ENCODE measurements around the gene CYREN.

Gene CYREN

GRCh38 chr7:135164357-135165061, 6.0 kb downstream of the CYREN start:
- H3K36me3 ChIP-seq (ENCODE audit: insufficient read depth, low read length), result peaks cover 22% of the 10 kb centered on the region
- no peaks in the 10 kb centered on the region for H3K9me3 ChIP-seq (ENCODE audit: control insufficient read depth, insufficient read depth, low read length)
- peaks cover 5% of the 10 kb centered on the region for H3K4me1 ChIP-seq (ENCODE audit: insufficient read depth, low read length)
- H3K9ac ChIP-seq (ENCODE audit: low read depth, low read length), result no peak overlapping the region

- Histone ChIP-seq H3K9ac (ENCODE audit: low read depth, low read length) (no peak overlapping the region), H3K4me1 (ENCODE audit: insufficient read depth, low read length) (peaks cover 5% of the 10 kb centered on the region), H3K36me3 (ENCODE audit: insufficient read depth, low read length) (peaks cover 17% of the 10 kb centered on the region), H3K9me3 (ENCODE audit: control insufficient read depth, insufficient read depth, low read length) (no peaks in the 10 kb centered on the region)
Observed at GRCh38 chr7:135162382-135163001, 8.0 kb downstream of the CYREN start.

GRCh38 chr7:135161669-135162068, 8.8 kb downstream of the CYREN start:
- Histone ChIP-seq H3K36me3 (ENCODE audit: insufficient read depth, low read length) (peaks cover 10% of the 10 kb centered on the region), H3K9me3 (ENCODE audit: control insufficient read depth, insufficient read depth, low read length) (no peaks in the 10 kb centered on the region; the same call in 1 of the 2 replicates), H3K4me1 (ENCODE audit: insufficient read depth, low read length) (peaks cover 5% of the 10 kb centered on the region), H3K9ac (ENCODE audit: low read depth, low read length) (no peak overlapping the region)

GRCh38 chr7:135160858-135161653, 9.5 kb downstream of the CYREN start:
- Histone ChIP-seq H3K4me1 (ENCODE audit: insufficient read depth, low read length) (peaks cover 5% of the 10 kb centered on the region), H3K9ac (ENCODE audit: low read depth, low read length) (no peak overlapping the region), H3K9me3 (ENCODE audit: control insufficient read depth, insufficient read depth, low read length) (no peaks in the 10 kb centered on the region; the same call in 1 of the 2 replicates), H3K36me3 (ENCODE audit: insufficient read depth, low read length) (peaks cover 7% of the 10 kb centered on the region)

- peaks cover 5% of the 10 kb centered on the region for H3K4me1 ChIP-seq (ENCODE audit: insufficient read depth, low read length)
- H3K36me3 ChIP-seq (ENCODE audit: insufficient read depth, low read length), result peaks cover 7% of the 10 kb centered on the region
- H3K9me3 ChIP-seq (ENCODE audit: control insufficient read depth, insufficient read depth, low read length), result no peaks in the 10 kb centered on the region; the same call in 1 of the 2 replicates
- no peak overlapping the region for H3K9ac ChIP-seq (ENCODE audit: low read depth, low read length)
Observed at GRCh38 chr7:135160098-135160857, 10.2 kb downstream of the CYREN start.

- Histone ChIP-seq H3K4me1 (ENCODE audit: insufficient read depth, low read length) (peaks cover 5% of the 10 kb centered on the region), H3K36me3 (ENCODE audit: insufficient read depth, low read length) (peaks cover 4% of the 10 kb centered on the region), H3K9ac (ENCODE audit: low read depth, low read length) (no peak overlapping the region), H3K9me3 (ENCODE audit: control insufficient read depth, insufficient read depth, low read length) (no peaks in the 10 kb centered on the region; the same call in 1 of the 2 replicates)
Observed at GRCh38 chr7:135159359-135160085, 11.0 kb downstream of the CYREN start.

GRCh38 chr7:135158874-135159273, 11.6 kb downstream of the CYREN start:
- peaks cover 5% of the 10 kb centered on the region for H3K4me1 ChIP-seq (ENCODE audit: insufficient read depth, low read length)
- H3K9me3 ChIP-seq (ENCODE audit: control insufficient read depth, insufficient read depth, low read length), result no peaks in the 10 kb centered on the region; the same call in 1 of the 2 replicates
- H3K36me3 ChIP-seq (ENCODE audit: insufficient read depth, low read length), result peaks cover 4% of the 10 kb centered on the region
- no peak overlapping the region for H3K9ac ChIP-seq (ENCODE audit: low read depth, low read length)

- Histone ChIP-seq H3K9me3 (ENCODE audit: control insufficient read depth, insufficient read depth, low read length) (no peaks in the 10 kb centered on the region; the same call in 1 of the 2 replicates), H3K36me3 (ENCODE audit: insufficient read depth, low read length) (peaks cover 4% of the 10 kb centered on the region), H3K9ac (ENCODE audit: low read depth, low read length) (no peak overlapping the region), H3K4me1 (ENCODE audit: insufficient read depth, low read length) (peaks cover 5% of the 10 kb centered on the region)
Observed at GRCh38 chr7:135158141-135158655, 12.3 kb downstream of the CYREN start.

- H3K36me3 ChIP-seq (ENCODE audit: insufficient read depth, low read length), result peaks cover 4% of the 10 kb centered on the region; the same call in 1 of the 2 replicates
- no peaks in the 10 kb centered on the region; the same call in 1 of the 2 replicates for H3K9me3 ChIP-seq (ENCODE audit: control insufficient read depth, insufficient read depth, low read length)
- no peak overlapping the region for H3K9ac ChIP-seq (ENCODE audit: low read depth, low read length)
- peaks cover 5% of the 10 kb centered on the region for H3K4me1 ChIP-seq (ENCODE audit: insufficient read depth, low read length)
Observed at GRCh38 chr7:135156290-135156689, 14.2 kb downstream of the CYREN start.

GRCh38 chr7:135154734-135155133, 15.8 kb downstream of the CYREN start:
- no peaks in the 10 kb centered on the region; the same call in 1 of the 2 replicates for H3K4me1 ChIP-seq (ENCODE audit: insufficient read depth, low read length)
- H3K9ac ChIP-seq (ENCODE audit: low read depth, low read length), result no peak overlapping the region
- H3K9me3 ChIP-seq (ENCODE audit: control insufficient read depth, insufficient read depth, low read length), result no peaks in the 10 kb centered on the region; the same call in 1 of the 2 replicates
- H3K36me3 ChIP-seq (ENCODE audit: insufficient read depth, low read length), result peaks cover 4% of the 10 kb centered on the region; the same call in 1 of the 2 replicates

- Histone ChIP-seq H3K36me3 (ENCODE audit: insufficient read depth, low read length) (peaks cover under 1% of the 10 kb centered on the region; the same call in 1 of the 2 replicates), H3K9ac (ENCODE audit: low read depth, low read length) (no peak overlapping the region), H3K4me1 (ENCODE audit: insufficient read depth, low read length) (no peaks in the 10 kb centered on the region), H3K9me3 (ENCODE audit: control insufficient read depth, insufficient read depth, low read length) (no peaks in the 10 kb centered on the region; the same call in 1 of the 2 replicates)
Observed at GRCh38 chr7:135152442-135152841, 18.1 kb downstream of the CYREN start.

GRCh38 chr7:135151533-135151932, 19.0 kb downstream of the CYREN start:
- Histone ChIP-seq H3K9ac (ENCODE audit: low read depth, low read length) (no peak overlapping the region), H3K4me1 (ENCODE audit: insufficient read depth, low read length) (peaks cover 5% of the 10 kb centered on the region; the same call in 1 of the 2 replicates), H3K36me3 (ENCODE audit: insufficient read depth, low read length) (no peaks in the 10 kb centered on the region), H3K9me3 (ENCODE audit: control insufficient read depth, insufficient read depth, low read length) (no peaks in the 10 kb centered on the region)

GRCh38 chr7:135151132-135151531, 19.4 kb downstream of the CYREN start:
- Histone ChIP-seq H3K36me3 (ENCODE audit: insufficient read depth, low read length) (no peaks in the 10 kb centered on the region), H3K9ac (ENCODE audit: low read depth, low read length) (no peak overlapping the region), H3K9me3 (ENCODE audit: control insufficient read depth, insufficient read depth, low read length) (no peaks in the 10 kb centered on the region), H3K4me1 (ENCODE audit: insufficient read depth, low read length) (peaks cover 5% of the 10 kb centered on the region; the same call in 1 of the 2 replicates)

All from ES-I3 (cell line).